K562 (cell line): ENCODE data around the gene RCOR3. TPM values are rescaled to one million over a fixed set of nuclear protein-coding genes. Genes with fewer than 3 reads are reported as not detected.
"Not testable (repeated sequence)": the region's sequence is repeated elsewhere in the genome, so short reads cannot be mapped to it uniquely, and the experiment has no call there.

Experiments used
- ATAC-seq: fragments of 200-7000 bp; cut with Tn5 transposase; 3 replicates; pipeline ENCODE4 v1.9.1; 2020; ENCODE audit warnings: moderate library complexity
- BruUV-seq: library from RNA; stranded (reverse); fragments of 400-500 nt; replicated peaks from 2 replicates; lab custom pipeline; 2021; lab: Mats Ljungman, UMichigan
- CTCF ChIA-PET: fragments of 300-600 bp; formaldehyde crosslinking; extraction: SDS; loops from one replicate; lab custom pipeline; 2021; ENCODE audit warnings: low intra/inter-chr PET ratio; lab: Yijun Ruan, JAX
- POLR2A ChIA-PET: fragments of 300-600, 350-650 bp; sonication (Branson Sonifier 250); formaldehyde crosslinking; extraction: SDS; loops from one replicate; lab custom pipeline; 2021; ENCODE audit warnings: antibody characterized with exemption, inconsistent platforms; lab: Yijun Ruan, JAX
- DNase-seq, 4 experiments: peaks; one replicate each; pipeline versions ENCODE4 v3.0.0 to v3.0.0-alpha.2; 2011 to 2018; ENCODE audit warnings: low spot score in 3 of 4, mixed read lengths in 3 of 4; ENCODE audit errors: extremely low read depth in 1 of 4
- FAIRE-seq: peaks from 2 replicates; lab custom pipeline; 2011; peaks lifted over from hg19 to GRCh38; lab: Jason Lieb, UNC
- H2AFZ ChIP-seq: 2 replicates; pipeline ENCODE4 v1.6.0; 2011; ENCODE audit warnings: low read depth, low read length, control low read depth, inconsistent platforms
- H3K27ac ChIP-seq: fragments of 200-600 bp; 3 replicates; pipeline ENCODE4 v1.8.0; 2011; ENCODE audit warnings: low read depth, mild to moderate bottlenecking, control low read depth, inconsistent platforms, low read length, moderate library complexity, mixed read lengths; ENCODE audit errors: extremely low read depth
- H3K27me3 ChIP-seq, 2 experiments: fragments of 300-600 bp in 1 of 2; 2 replicates in 1 of 2; 3 replicates in 1 of 2; pipeline versions ENCODE4 v1.6.0 to v1.8.0; 2011; ENCODE audit warnings: inconsistent platforms in 2 of 2, low read length in 2 of 2, mild to moderate bottlenecking in 1 of 2, mixed read lengths in 1 of 2, moderate library complexity in 1 of 2; ENCODE audit not compliant: control insufficient read depth in 2 of 2, insufficient read depth in 2 of 2
- H3K36me3 ChIP-seq: fragments of 300-600 bp; 3 replicates; pipeline ENCODE4 v1.8.0; 2011; ENCODE audit warnings: mild to moderate bottlenecking, low read length, inconsistent platforms; ENCODE audit not compliant: control insufficient read depth, insufficient read depth
- H3K4me1 ChIP-seq, 2 experiments: fragments of 200-600 bp in 1 of 2; replicated peaks in 1 of 2; 2 replicates in 1 of 2; 3 replicates in 1 of 2; pipeline versions ENCODE4 v1.5.1 to v1.8.0; 2011; ENCODE audit warnings: inconsistent platforms in 2 of 2, low read length in 2 of 2, mild to moderate bottlenecking in 1 of 2, mixed read lengths in 1 of 2, moderate library complexity in 1 of 2; ENCODE audit not compliant: control insufficient read depth in 2 of 2, insufficient read depth in 2 of 2
- H3K4me2 ChIP-seq: 2 replicates; pipeline ENCODE4 v1.6.1; 2011; ENCODE audit warnings: low read length, control low read depth, inconsistent platforms, mixed read lengths; ENCODE audit not compliant: insufficient read depth
- H3K4me3 ChIP-seq: fragments of 200-600 bp; sonication (generic), shearing (Covaris generic); 2 replicates; pipeline ENCODE4 v1.5.1; 2016; ENCODE audit warnings: control low read depth, inconsistent platforms
- H3K79me2 ChIP-seq: fragments of 200-600 bp; 3 replicates; pipeline ENCODE4 v1.8.0; 2011; ENCODE audit warnings: low read length, inconsistent platforms; ENCODE audit not compliant: control insufficient read depth, insufficient read depth
- H3K9ac ChIP-seq, 2 experiments: 2 replicates each; pipeline versions ENCODE4 v1.6.0 to v1.6.1; 2011; ENCODE audit warnings: low read depth in 2 of 2, low read length in 2 of 2, control low read depth in 1 of 2, inconsistent platforms in 1 of 2, mild to moderate bottlenecking in 1 of 2, mixed read lengths in 1 of 2; ENCODE audit not compliant: insufficient read depth in 1 of 2
- H3K9me1 ChIP-seq: one replicate; pipeline ENCODE4 v1.6.0; 2011; ENCODE audit warnings: inconsistent platforms, mild to moderate bottlenecking, low read length, moderate library complexity; ENCODE audit not compliant: control insufficient read depth, insufficient read depth
- H3K9me3 ChIP-seq: replicated peaks from 2 replicates; pipeline ENCODE4 v1.5.1; 2011; ENCODE audit warnings: low read depth, low read length, inconsistent platforms; ENCODE audit not compliant: control insufficient read depth, insufficient read depth
- H4K20me1 ChIP-seq: replicated peaks from 2 replicates; pipeline ENCODE4 v1.6.1; 2011; ENCODE audit warnings: low read length, inconsistent platforms, mixed read lengths; ENCODE audit not compliant: control insufficient read depth, insufficient read depth
- CBX1 ChIP-seq: sonication (generic); IDR thresholded peaks from 2 replicates; pipeline ENCODE4 v1.6.1; 2016; ENCODE audit warnings: antibody characterized with exemption, low read depth, mild to moderate bottlenecking
- CBX3 ChIP-seq, 2 experiments: IDR thresholded peaks; 1 replicate in 1 of 2; 2 replicates in 1 of 2; pipeline ENCODE4 v1.6.1; 2012; ENCODE audit warnings: inconsistent platforms in 2 of 2, low read length in 2 of 2, borderline replicate concordance in 1 of 2, control low read depth in 1 of 2
- CBX5 ChIP-seq: IDR thresholded peaks from 2 replicates; pipeline ENCODE4 v1.6.1; 2014; ENCODE audit warnings: low read depth, borderline replicate concordance
- TRIM24 ChIP-seq, 2 experiments: fragments of 450-650 bp; IDR thresholded peaks; 2 replicates each; pipeline ENCODE4 v1.6.1; 2016
- TRIM28 ChIP-seq: fragments of 450-650 bp; IDR thresholded peaks from 2 replicates; pipeline ENCODE4 v1.6.1; 2017
- ZNF431 ChIP-seq: sonication (generic); formaldehyde crosslinking; IDR thresholded peaks from 2 replicates; pipeline ENCODE4 v1.8.0; 2022; ENCODE audit warnings: mild to moderate bottlenecking, missing genetic modification reagents
- WGBS: fragments of 100-300 bp; shearing (Covaris generic); methylation state at CpG from one replicate; pipeline ENCODE4 v1.1.6; 2016; ENCODE audit warnings: low coverage, mixed read lengths; ENCODE audit not compliant: insufficient coverage; ENCODE audit errors: missing lambda C conversion rate; 5-methylcytosine and 5-hydroxymethylcytosine counted together
- in situ Hi-C: fragments of 300-500 bp; cut with MboI; formaldehyde crosslinking; loops from 4 replicates; pipeline ENCODE4 v1.15.0; 2018; ENCODE audit warnings: inconsistent platforms, mixed read lengths
- intact Hi-C: fragments of 100-400 bp; cut with micrococcal nuclease; formaldehyde crosslinking; loops from 2 replicates; pipeline ENCODE4 v1.14.2; 2022
- polyA plus RNA-seq, 8 experiments: library from polyadenylated mRNA; depleted of rRNA in 4 of 8; stranded (reverse) in 5 of 8; unstranded in 3 of 8; fragments of >200 nt; fragmentation: Nextera tagmentation in 2 of 8; fragmentation: Illumina TruSeq in 1 of 8; extraction: Ambion mirVana in 2 of 8; extraction: Trizol in 1 of 8; gene quantifications; 2 replicates each; pipeline versions ENCODE4 v1.2.1 to v1.2.3, GENCODE V29; 2011 to 2014; ENCODE audit warnings: inconsistent platforms in 1 of 8, missing spikeins in 1 of 8
- total RNA-seq, 7 experiments: library from RNA; depleted of rRNA in 6 of 7; stranded (reverse); fragments of >200 nt in 6 of 7; fragmentation: Illumina TruSeq in 2 of 7; extraction: Trizol in 2 of 7; gene quantifications; 2 replicates each; pipeline versions ENCODE4 v1.2.1 to v1.2.3, GENCODE V29; 2011 to 2021; ENCODE audit warnings: low replicate concordance in 1 of 7
- TF ChIP-seq, protein P1 (sequence below): fragments of 450-650 bp; IDR thresholded peaks from 2 replicates; pipeline ENCODE4 v1.6.1; 2018; ENCODE audit warnings: mild to moderate bottlenecking, low read depth; ENCODE audit not compliant: partially characterized antibody

RCOR3 gene
- total and polyA plus RNA-seq, 9 of the 15 experiments (the other 6 are each of a cell fraction or from before 2014, with no cell fraction given), result 9.7 to 42.7 (median 29.5) TPM

DNA sequence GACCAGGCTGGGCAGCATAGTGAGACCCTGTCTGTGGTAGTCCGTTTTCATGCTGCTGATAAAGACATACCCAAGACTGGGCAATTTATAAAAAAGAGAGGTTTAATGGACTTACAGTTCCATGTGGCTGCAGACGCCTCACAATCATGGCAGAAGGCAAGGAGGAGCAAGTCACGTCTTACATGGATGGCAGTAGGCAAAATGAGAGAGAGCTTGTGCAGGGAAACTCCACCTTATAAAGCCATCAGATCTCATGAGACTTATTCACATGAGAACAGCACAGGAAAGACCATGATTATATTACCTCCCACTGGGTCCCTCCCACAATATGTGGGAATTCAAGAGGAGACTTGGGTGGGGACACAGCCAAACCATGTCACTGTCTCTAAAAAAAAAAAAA is 92.9 kb downstream of the RCOR3 start:
- not testable (repeated sequence) for ATAC-seq

More for the DNA sequence above, 92.9 kb downstream of the RCOR3 start:
- H3K9me3 ChIP-seq, BruUV-seq, H3K27ac ChIP-seq, CTCF ChIA-PET, H3K4me2 ChIP-seq, H4K20me1 ChIP-seq, DNase-seq, H3K36me3 ChIP-seq, H2AFZ ChIP-seq: not testable (repeated sequence)
- TF ChIP-seq CBX1, result 0 out of 2 replicates have a peak, but pooled peaks have one; percentile 3
- TF ChIP-seq TRIM28, result peak; percentile 42; the same call in 1 of the 2 replicates
- TF ChIP-seq ZNF431 (CRISPR knock-in tag), result peak; percentile 98
- TF ChIP-seq CBX5, result peak; percentile 70; the same call in 1 of the 2 replicates
- peak in 1 of 2 experiments; percentile 81; a peak in 1 of 3 replicates for TF ChIP-seq CBX3 (IDR thresholded peaks at IDR 0.05; ENCODE audit: borderline replicate concordance in 1 of 2, low read length in 2 of 2)
- TF ChIP-seq TRIM24 (IDR thresholded peaks at IDR 0.05), result 0 out of 4 replicates have a peak, but pooled peaks of 1 of the 2 experiments have one; percentile 36
- TF ChIP-seq, protein P1, sequence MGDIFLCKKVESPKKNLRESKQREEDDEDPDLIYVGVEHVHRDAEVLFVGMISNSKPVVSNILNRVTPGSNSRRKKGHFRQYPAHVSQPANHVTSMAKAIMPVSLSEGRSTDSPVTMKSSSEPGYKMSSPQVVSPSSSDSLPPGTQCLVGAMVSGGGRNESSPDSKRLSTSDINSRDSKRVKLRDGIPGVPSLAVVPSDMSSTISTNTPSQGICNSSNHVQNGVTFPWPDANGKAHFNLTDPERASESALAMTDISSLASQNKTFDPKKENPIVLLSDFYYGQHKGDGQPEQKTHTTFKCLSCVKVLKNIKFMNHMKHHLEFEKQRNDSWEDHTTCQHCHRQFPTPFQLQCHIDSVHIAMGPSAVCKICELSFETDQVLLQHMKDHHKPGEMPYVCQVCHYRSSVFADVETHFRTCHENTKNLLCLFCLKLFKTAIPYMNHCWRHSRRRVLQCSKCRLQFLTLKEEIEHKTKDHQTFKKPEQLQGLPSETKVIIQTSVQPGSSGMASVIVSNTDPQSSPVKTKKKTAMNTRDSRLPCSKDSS, result peak; percentile 77
- TF ChIP-seq, all 486 proteins: peak for 7; not testable (repeated sequence) for 479
- H3K9me1 ChIP-seq, FAIRE-seq, in situ Hi-C loops, H3K27me3 ChIP-seq, H3K9ac ChIP-seq, H3K79me2 ChIP-seq, H3K4me1 ChIP-seq, H3K4me3 ChIP-seq: not testable (repeated sequence)
- POLR2A ChIA-PET, result interaction anchor here (0.8 kb wide), 1 partner anchor 20 kb away, joined by 3 read pairs; no protein-coding TSS in a partner anchor
- intact Hi-C loops, result loop anchor here (2.0 kb wide), 1 partner anchor 29 kb away; no protein-coding TSS in a partner anchor
- 50% methylated on average over 3 of the region's 3 CpGs for WGBS
